ENCODE results near the gene STUB1. TPM values are rescaled to one million over a fixed set of nuclear protein-coding genes. Genes with fewer than 3 reads are reported as not detected.

The STUB1 gene
- total RNA-seq, 1 experiment from 2014 or later, result 111 TPM

DNA sequence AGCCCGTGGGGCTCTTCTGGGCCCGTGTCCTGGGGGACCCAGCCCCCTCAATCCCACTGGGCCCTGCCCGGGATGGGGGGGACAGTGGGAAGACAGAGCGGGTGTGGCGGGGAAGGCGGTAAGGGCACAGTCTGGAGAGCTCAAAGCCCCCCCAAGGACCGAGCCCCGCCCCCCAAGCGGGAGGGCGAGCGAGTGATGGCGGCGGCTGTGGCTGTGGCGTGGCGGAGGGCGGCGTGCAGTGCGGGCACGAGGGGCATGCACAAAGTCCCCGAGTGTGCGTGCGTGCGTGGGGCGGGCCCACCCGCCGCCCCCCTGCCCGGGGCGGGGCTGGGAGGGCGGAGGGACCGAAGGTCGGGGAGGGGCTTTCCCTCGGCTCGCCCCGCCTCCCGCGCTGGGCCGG lies 13.6 kb downstream of the STUB1 start:
- ChIA-PET POLR2A (no interaction called here), RAD21 (ENCODE audit: low non-redundant PET in 1 of 2, low total read pairs in 2 of 2, uncharacterized antibody in 2 of 2, unreplicated experiment in 2 of 2) (no interaction called here), CTCF (no interaction called here)
- ATAC-seq, result no peak
- TF ChIP-seq JUND (IDR thresholded peaks at IDR 0.05), result no peak
- no peak for TF ChIP-seq ZNF274 (IDR thresholded peaks at IDR 0.05; ENCODE audit: low read depth, low read length)
- TF ChIP-seq POLR2A (IDR thresholded peaks at IDR 0.05; ENCODE audit: borderline replicate concordance, extremely low read depth, insufficient read depth, insufficient read length), result no peak
- TF ChIP-seq FOSL1 (IDR thresholded peaks at IDR 0.05; ENCODE audit: low read depth), result no peak
- no peak for TF ChIP-seq CBX3 (IDR thresholded peaks at IDR 0.05; ENCODE audit: low read depth)
- no peak for TF ChIP-seq SRF (IDR thresholded peaks at IDR 0.05; ENCODE audit: low read depth)
- no peak for TF ChIP-seq SIN3A (IDR thresholded peaks at IDR 0.05; ENCODE audit: low read depth)
- no peak for TF ChIP-seq YY1 (IDR thresholded peaks at IDR 0.05; ENCODE audit: extremely low read depth, insufficient replicate concordance, low read depth, low read length)
- no peak for TF ChIP-seq EGR1 (IDR thresholded peaks at IDR 0.05; ENCODE audit: low read depth)
- Histone ChIP-seq H3K4me1 (ENCODE audit: control insufficient read depth in 1 of 2, insufficient read depth in 2 of 2, low read length in 2 of 2) (peaks cover 18 to 44% of the 10 kb centered on the region in 2 experiments), H3K36me3 (ENCODE audit: control insufficient read depth in 1 of 2, insufficient read depth in 2 of 2, low read length in 2 of 2) (no peaks in the 10 kb centered on the region), H3K4me2 (ENCODE audit: low read length) (no peak overlapping the region), H4K20me1 (ENCODE audit: insufficient read depth) (no peaks in the 10 kb centered on the region), H3K79me2 (ENCODE audit: insufficient read depth, low read length) (peaks cover 11% of the 10 kb centered on the region; the same call in 1 of the 2 replicates), H3K27ac (ENCODE audit: low read depth, low read length) (no peak overlapping the region), H3K9me3 (ENCODE audit: control insufficient read depth in 1 of 2, insufficient read depth in 1 of 2, low read depth in 1 of 2, low read length in 2 of 2) (no peaks in the 10 kb centered on the region), H3K9me2 (ENCODE audit: insufficient read depth) (no peaks in the 10 kb centered on the region), H3K27me3 (ENCODE audit: insufficient read depth, low read length) (no peaks in the 10 kb centered on the region), H3K4me3 (replicated peaks in 1 of 2; ENCODE audit: low read depth in 1 of 2, low read length in 2 of 2) (no peak overlapping the region), H2AFZ (ENCODE audit: low read depth, low read length, poor library complexity, severe bottlenecking) (no peak overlapping the region), H3K9ac (ENCODE audit: low read length) (no peak overlapping the region)
- no peak for DNase-seq (ENCODE audit: low read depth, low spot score)
- intact Hi-C loops (cut with micrococcal nuclease), result no loop called here
- no TSS peak for BruUV-seq (replicated peaks)

GRCh38 chr16:694187-694862 lies 14.1 kb downstream of the STUB1 start:
- peaks cover 7% of the 10 kb centered on the region; the same call in 1 of the 2 replicates for H3K79me2 ChIP-seq (ENCODE audit: insufficient read depth, low read length)
- no peak overlapping the region for H2AFZ ChIP-seq (ENCODE audit: low read depth, low read length, poor library complexity, severe bottlenecking)
- ChIA-PET POLR2A (no interaction called here), CTCF (no interaction called here), RAD21 (ENCODE audit: low non-redundant PET in 1 of 2, low total read pairs in 2 of 2, uncharacterized antibody in 2 of 2, unreplicated experiment in 2 of 2) (no interaction called here)
- H3K9me3 ChIP-seq (ENCODE audit: control insufficient read depth in 1 of 2, insufficient read depth in 1 of 2, low read depth in 1 of 2, low read length in 2 of 2), result no peaks in the 10 kb centered on the region
- H3K4me1 ChIP-seq (ENCODE audit: control insufficient read depth in 1 of 2, insufficient read depth in 2 of 2, low read length in 2 of 2), result peaks cover 13 to 38% of the 10 kb centered on the region in 2 experiments
- H3K27me3 ChIP-seq (ENCODE audit: insufficient read depth, low read length), result no peaks in the 10 kb centered on the region
- intact Hi-C loops (cut with micrococcal nuclease), result no loop called here
- no peaks in the 10 kb centered on the region for H3K9me2 ChIP-seq (ENCODE audit: insufficient read depth)
- no peaks in the 10 kb centered on the region for H4K20me1 ChIP-seq (ENCODE audit: insufficient read depth)
- peak overlapping the region; percentile 63; the same call in 1 of the 2 replicates for H3K27ac ChIP-seq (ENCODE audit: low read depth, low read length)
- H3K4me2 ChIP-seq (ENCODE audit: low read length), result peak overlapping the region; percentile 88
- H3K9ac ChIP-seq (ENCODE audit: low read length), result no peak overlapping the region
- ATAC-seq (no peak), DNase-seq (ENCODE audit: low read depth, low spot score) (no peak)
- BruUV-seq (replicated peaks), result no TSS peak
- no peaks in the 10 kb centered on the region for H3K36me3 ChIP-seq (ENCODE audit: control insufficient read depth in 1 of 2, insufficient read depth in 2 of 2, low read length in 2 of 2)
- H3K4me3 ChIP-seq (replicated peaks in 1 of 2; ENCODE audit: low read depth in 1 of 2, low read length in 2 of 2), result peak overlapping the region; percentile 47 to 55
- TF ChIP-seq TCF7L2 (IDR thresholded peaks at IDR 0.05; ENCODE audit: borderline replicate concordance, extremely low read depth, insufficient read depth, insufficient read length) (no peak), FOSL1 (IDR thresholded peaks at IDR 0.05; ENCODE audit: low read depth) (no peak), EGR1 (IDR thresholded peaks at IDR 0.05; ENCODE audit: low read depth) (no peak), SP1 (IDR thresholded peaks at IDR 0.05; ENCODE audit: low read depth) (no peak), JUND (IDR thresholded peaks at IDR 0.05) (no peak), POLR2AphosphoS5 (IDR thresholded peaks at IDR 0.05; ENCODE audit: low read depth, low read length) (no peak), ZFX (IDR thresholded peaks at IDR 0.05) (no peak), EZH2phosphoT487 (IDR thresholded peaks at IDR 0.05; ENCODE audit: borderline replicate concordance) (no peak), POLR2A (IDR thresholded peaks at IDR 0.05; ENCODE audit: borderline replicate concordance, extremely low read depth, insufficient read depth, insufficient read length) (no peak), ZBTB33 (IDR thresholded peaks at IDR 0.05; ENCODE audit: extremely low read depth, insufficient replicate concordance, low read length) (no peak), SRF (IDR thresholded peaks at IDR 0.05; ENCODE audit: low read depth) (no peak), CEBPB (IDR thresholded peaks at IDR 0.05; ENCODE audit: low read depth) (no peak), SIN3A (IDR thresholded peaks at IDR 0.05; ENCODE audit: low read depth) (no peak), CBX3 (IDR thresholded peaks at IDR 0.05; ENCODE audit: low read depth) (no peak), ELF1 (IDR thresholded peaks at IDR 0.05; ENCODE audit: borderline replicate concordance, low read depth) (no peak), EZH2 (IDR thresholded peaks at IDR 0.05) (no peak)
- TF ChIP-seq, protein P1, sequence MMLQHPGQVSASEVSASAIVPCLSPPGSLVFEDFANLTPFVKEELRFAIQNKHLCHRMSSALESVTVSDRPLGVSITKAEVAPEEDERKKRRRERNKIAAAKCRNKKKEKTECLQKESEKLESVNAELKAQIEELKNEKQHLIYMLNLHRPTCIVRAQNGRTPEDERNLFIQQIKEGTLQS (IDR thresholded peaks at IDR 0.05), result no peak
